Endothelial cell of umbilical vein (primary cell): Measurements from ENCODE around the gene INSM2. TPM values are rescaled to one million over a fixed set of nuclear protein-coding genes. Genes with fewer than 3 reads are reported as not detected.

ENCODE experiments used
- BruUV-seq: library from RNA; stranded (reverse); fragments of 400-500 nt; replicated peaks from 2 replicates; lab custom pipeline; 2021; lab: Mats Ljungman, UMichigan
- CTCF ChIA-PET: fragments of 300-600, 350-600 bp; sonication (Branson Sonifier 250); formaldehyde crosslinking; loops from one replicate; lab custom pipeline; 2021; ENCODE audit warnings: antibody characterized with exemption, inconsistent platforms; lab: Charles Lee
- POLR2A ChIA-PET: fragments of 300-600, 350-600 bp; sonication (Branson Sonifier 250); formaldehyde crosslinking; loops from one replicate; lab custom pipeline; 2021; ENCODE audit warnings: antibody characterized with exemption, inconsistent platforms; lab: Charles Lee
- DNase-seq: peaks from one replicate; pipeline ENCODE4 v3.0.0-alpha.2; 2011; ENCODE audit warnings: low read depth, low spot score
- FAIRE-seq: peaks from 2 replicates; lab custom pipeline; 2011; peaks lifted over from hg19 to GRCh38; lab: Jason Lieb, UNC
- H2AFZ ChIP-seq: 2 replicates; pipeline ENCODE4 v1.6.0; 2012; ENCODE audit warnings: low read depth, low read length, control low read depth, inconsistent platforms
- H3K27ac ChIP-seq: 2 replicates; pipeline ENCODE4 v1.5.1; 2011; ENCODE audit warnings: low read depth, mild to moderate bottlenecking, control low read depth, low read length, moderate library complexity; ENCODE audit not compliant: insufficient read depth
- H3K27me3 ChIP-seq, 2 experiments: 2 replicates each; pipeline versions ENCODE4 v1.6.0 to v1.6.1; 2011; ENCODE audit warnings: low read length in 2 of 2, mixed read lengths in 1 of 2; ENCODE audit not compliant: control insufficient read depth in 2 of 2, insufficient read depth in 2 of 2
- H3K36me3 ChIP-seq, 2 experiments: 2 replicates in 1 of 2; 3 replicates in 1 of 2; pipeline ENCODE4 v1.5.1; 2011; ENCODE audit warnings: low read length in 2 of 2, mild to moderate bottlenecking in 1 of 2, moderate library complexity in 1 of 2; ENCODE audit not compliant: control insufficient read depth in 2 of 2, insufficient read depth in 2 of 2; ENCODE audit errors: extremely low read depth in 1 of 2
- H3K4me1 ChIP-seq: 3 replicates; pipeline ENCODE4 v1.5.1; 2011; ENCODE audit warnings: mild to moderate bottlenecking, low read length; ENCODE audit not compliant: control insufficient read depth, insufficient read depth; ENCODE audit errors: extremely low read depth
- H3K4me2 ChIP-seq: 2 replicates; pipeline ENCODE4 v1.6.1; 2011; ENCODE audit warnings: low read length, control low read depth, mixed read lengths; ENCODE audit not compliant: insufficient read depth
- H3K4me3 ChIP-seq, 3 experiments: fragments of 200-600 bp in 1 of 3; sonication (generic), shearing (Covaris generic) in 1 of 3; replicated peaks in 1 of 3; 2 replicates each; pipeline ENCODE4 v1.5.1; 2011 to 2016; ENCODE audit warnings: control low read depth in 3 of 3, low read length in 3 of 3, mild to moderate bottlenecking in 2 of 3, inconsistent platforms in 1 of 3, low read depth in 1 of 3, moderate library complexity in 1 of 3; ENCODE audit not compliant: insufficient read depth in 1 of 3
- H3K79me2 ChIP-seq: 2 replicates; pipeline ENCODE4 v1.6.0; 2012; ENCODE audit warnings: low read length, inconsistent platforms; ENCODE audit not compliant: control insufficient read depth, insufficient read depth
- H3K9ac ChIP-seq: replicated peaks from 2 replicates; pipeline ENCODE3; 2011; ENCODE audit warnings: low read length, control low read depth; ENCODE audit not compliant: insufficient read depth; ENCODE audit errors: extremely low read depth
- H3K9me1 ChIP-seq: replicated peaks from 3 replicates; pipeline ENCODE4 v1.6.0; 2011; ENCODE audit warnings: mild to moderate bottlenecking, low read length; ENCODE audit not compliant: control insufficient read depth, insufficient read depth; ENCODE audit errors: extremely low read depth
- H3K9me3 ChIP-seq: replicated peaks from 2 replicates; pipeline ENCODE4 v1.5.1; 2012; ENCODE audit warnings: low read length, inconsistent platforms; ENCODE audit not compliant: control insufficient read depth, insufficient read depth
- H4K20me1 ChIP-seq: replicated peaks from 2 replicates; pipeline ENCODE3; 2011; ENCODE audit warnings: mild to moderate bottlenecking, low read length; ENCODE audit not compliant: control insufficient read depth, insufficient read depth; ENCODE audit errors: extremely low read depth
- CTCF ChIP-seq, 2 donors: IDR thresholded peaks; 1 replicate in 1 of 2; 2 replicates in 1 of 2; pipeline ENCODE4 v1.5.1; 2011; ENCODE audit warnings: low read length in 2 of 2, mild to moderate bottlenecking in 2 of 2, moderate library complexity in 2 of 2, control low read depth in 1 of 2, inconsistent platforms in 1 of 2, low read depth in 1 of 2; ENCODE audit not compliant: insufficient read depth in 1 of 2; ENCODE audit errors: extremely low read depth in 1 of 2
- EZH2 ChIP-seq: IDR thresholded peaks from 2 replicates; pipeline ENCODE4 v1.6.1; 2012; ENCODE audit warnings: borderline replicate concordance, low read depth, mild to moderate bottlenecking, moderate library complexity, low read length, inconsistent platforms; ENCODE audit not compliant: severe bottlenecking
- FOS ChIP-seq: IDR thresholded peaks from 2 replicates; pipeline ENCODE4 v1.6.1; 2011; ENCODE audit warnings: mild to moderate bottlenecking, low read length, moderate library complexity, borderline replicate concordance; ENCODE audit not compliant: insufficient read depth
- GATA2 ChIP-seq: IDR thresholded peaks from 2 replicates; pipeline ENCODE4 v1.7.0; 2011; ENCODE audit warnings: low read depth, mild to moderate bottlenecking, moderate library complexity, mixed read lengths, low read length; ENCODE audit not compliant: insufficient read length, insufficient read depth
- JUN ChIP-seq: IDR thresholded peaks from 2 replicates; pipeline ENCODE4 v1.6.1; 2011; ENCODE audit warnings: borderline replicate concordance, low read depth; ENCODE audit not compliant: insufficient read length, insufficient read depth
- MAX ChIP-seq: IDR thresholded peaks from 2 replicates; pipeline ENCODE4 v1.6.1; 2011; ENCODE audit not compliant: insufficient read depth, insufficient read length
- MYC ChIP-seq: IDR thresholded peaks from one replicate; pipeline ENCODE4 v1.6.1; 2011; ENCODE audit warnings: mild to moderate bottlenecking, low read depth, low read length
- POLR2A ChIP-seq: IDR thresholded peaks from 2 replicates; pipeline ENCODE4 v1.6.1; 2012; ENCODE audit warnings: low read depth, mild to moderate bottlenecking, control low read depth, low read length
- POLR2AphosphoS5 ChIP-seq: IDR thresholded peaks from 2 replicates; pipeline ENCODE4 v1.6.1; 2012; ENCODE audit warnings: low read depth, mild to moderate bottlenecking, control low read depth, low read length, moderate library complexity; ENCODE audit not compliant: insufficient read depth
- dilution Hi-C: fragments of 300-500 bp; cut with MboI; formaldehyde crosslinking; loops from one replicate; pipeline ENCODE4 v1.15.0; 2019; ENCODE audit warnings: low sequenced_read_pairs; ENCODE audit not compliant: extremely low pct_ligation_motif_present
- intact Hi-C: fragments of 100-400 bp; cut with micrococcal nuclease; formaldehyde crosslinking; loops from one replicate; pipeline ENCODE4 v1.10.0; 2022
- polyA plus RNA-seq, 4 experiments: library from polyadenylated mRNA; depleted of rRNA in 3 of 4; stranded (reverse) in 3 of 4; unstranded in 1 of 4; fragments of >200 nt; gene quantifications; 2 replicates each; pipeline versions ENCODE4 v1.2.1 to v1.2.3, GENCODE V29; 2011 to 2012; ENCODE audit warnings: missing spikeins in 1 of 4
- total RNA-seq: library from RNA; stranded (reverse); gene quantifications from 2 replicates; pipeline ENCODE4 v1.2.3, GENCODE V29; 2021

INSM2 gene
- total and polyA plus RNA-seq, 2 donors (not counting 3 experiments of a cell fraction or from before 2014, with no cell fraction given), result not detected

- Histone ChIP-seq H3K9ac (no peak overlapping the region), H3K27me3 (peaks cover 17 to 32% of the 10 kb centered on the region in 2 experiments), H3K27ac (no peak overlapping the region), H4K20me1 (no peaks in the 10 kb centered on the region), H3K4me3 (no peak overlapping the region), H3K4me2 (no peak overlapping the region), H3K36me3 (no peaks in the 10 kb centered on the region), H3K79me2 (no peaks in the 10 kb centered on the region), H3K9me3 (no peaks in the 10 kb centered on the region), H2AFZ (no peak overlapping the region), H3K4me1 (no peaks in the 10 kb centered on the region), H3K9me1 (no peaks in the 10 kb centered on the region)
- BruUV-seq, result no TSS peak
- FAIRE-seq (no peak), DNase-seq (no peak)
- TF ChIP-seq POLR2A (no peak), EZH2 (no peak), FOS (no peak), JUN (no peak), POLR2AphosphoS5 (no peak), CTCF (IDR thresholded peaks at IDR 0.05; ENCODE audit: extremely low read depth in 1 of 2, insufficient read depth in 1 of 2, low read depth in 1 of 2, low read length in 2 of 2) (no peak), MAX (no peak), MYC (no peak), GATA2 (no peak)
- dilution Hi-C loops, result no loop called here
- intact Hi-C loops, result loop anchor here (10.0 kb wide), 1 partner anchor 52 kb away; no protein-coding TSS in a partner anchor
- CTCF ChIA-PET, result no interaction called here
- POLR2A ChIA-PET, result no interaction called here
These were observed 7.0 kb upstream of the INSM2 start for GRCh38 chr14:35526962-35527361.
